ENCODE results near the gene FBXW7.

FBXW7 gene

DNA sequence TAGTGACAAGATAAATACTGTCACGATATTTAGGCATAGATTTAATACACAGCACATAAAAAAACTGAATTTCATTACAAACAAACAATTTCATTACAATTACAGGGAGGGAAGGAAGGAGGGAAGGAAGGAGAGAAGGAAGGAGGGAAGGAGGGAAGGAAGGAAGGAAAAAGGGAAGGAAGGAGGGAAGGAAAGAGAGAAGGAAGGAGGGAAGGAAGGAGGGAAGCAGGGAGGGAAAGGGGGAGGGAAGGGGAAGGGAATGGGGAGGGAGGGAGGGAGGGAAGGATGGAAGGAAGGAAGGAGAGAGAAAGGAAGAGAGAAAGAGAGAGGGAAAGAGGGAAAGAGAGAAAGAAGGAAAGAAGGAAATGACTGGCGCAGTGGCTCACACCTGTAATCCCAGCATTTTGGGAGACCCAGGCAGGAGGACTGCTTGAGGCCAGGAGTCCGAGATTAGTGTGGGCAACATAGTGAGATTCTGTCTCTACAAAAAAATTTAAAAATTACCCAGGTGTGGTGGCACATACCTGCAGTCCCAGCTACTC lies 64.6 kb downstream of the FBXW7 start:
- TF ChIP-seq ZBTB7A (IDR thresholded peaks at IDR 0.05; ENCODE audit: low read depth) = no peak

DNA sequence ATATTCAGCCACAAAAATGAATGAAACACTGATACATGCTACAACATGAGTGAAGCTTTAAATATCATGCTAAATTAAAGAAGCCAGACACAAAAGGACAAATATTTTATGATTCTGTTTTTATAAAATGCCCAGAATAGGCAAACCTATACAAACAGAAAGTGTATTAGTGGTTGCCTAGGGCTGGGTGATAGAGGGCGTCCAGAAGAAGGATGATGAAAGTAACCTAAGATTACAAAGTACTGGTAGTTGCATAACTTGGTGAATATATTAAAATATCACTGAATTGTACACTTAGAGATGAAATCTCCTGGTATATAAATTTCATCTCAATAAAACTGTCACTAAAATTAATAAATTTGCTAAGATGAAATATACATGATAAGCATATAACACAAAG lies 67.5 kb downstream of the FBXW7 start:
- TF ChIP-seq RAD21 (IDR thresholded peaks at IDR 0.05; ENCODE audit: low read depth) (no peak), TAF1 (IDR thresholded peaks at IDR 0.05; ENCODE audit: low read depth) (no peak), EP300 (IDR thresholded peaks at IDR 0.05; ENCODE audit: borderline replicate concordance) (no peak), ZBTB7A (IDR thresholded peaks at IDR 0.05; ENCODE audit: low read depth) (no peak), TCF12 (IDR thresholded peaks at IDR 0.05; ENCODE audit: low read depth) (no peak), NFIC (IDR thresholded peaks at IDR 0.05) (no peak), FOXM1 (IDR thresholded peaks at IDR 0.05; ENCODE audit: borderline replicate concordance, low read depth) (no peak), YY1 (IDR thresholded peaks at IDR 0.05; ENCODE audit: low read depth) (no peak), MAX (IDR thresholded peaks at IDR 0.05) (no peak), TEAD4 (IDR thresholded peaks at IDR 0.05) (no peak), CEBPB (IDR thresholded peaks at IDR 0.05) (no peak), EGR1 (IDR thresholded peaks at IDR 0.05) (no peak), CREB1 (IDR thresholded peaks at IDR 0.05; ENCODE audit: low read depth) (no peak)
- TF ChIP-seq, protein P1, sequence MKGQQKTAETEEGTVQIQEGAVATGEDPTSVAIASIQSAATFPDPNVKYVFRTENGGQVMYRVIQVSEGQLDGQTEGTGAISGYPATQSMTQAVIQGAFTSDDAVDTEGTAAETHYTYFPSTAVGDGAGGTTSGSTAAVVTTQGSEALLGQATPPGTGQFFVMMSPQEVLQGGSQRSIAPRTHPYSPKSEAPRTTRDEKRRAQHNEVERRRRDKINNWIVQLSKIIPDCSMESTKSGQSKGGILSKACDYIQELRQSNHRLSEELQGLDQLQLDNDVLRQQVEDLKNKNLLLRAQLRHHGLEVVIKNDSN (IDR thresholded peaks at IDR 0.05) = no peak
- TF ChIP-seq, protein P2, sequence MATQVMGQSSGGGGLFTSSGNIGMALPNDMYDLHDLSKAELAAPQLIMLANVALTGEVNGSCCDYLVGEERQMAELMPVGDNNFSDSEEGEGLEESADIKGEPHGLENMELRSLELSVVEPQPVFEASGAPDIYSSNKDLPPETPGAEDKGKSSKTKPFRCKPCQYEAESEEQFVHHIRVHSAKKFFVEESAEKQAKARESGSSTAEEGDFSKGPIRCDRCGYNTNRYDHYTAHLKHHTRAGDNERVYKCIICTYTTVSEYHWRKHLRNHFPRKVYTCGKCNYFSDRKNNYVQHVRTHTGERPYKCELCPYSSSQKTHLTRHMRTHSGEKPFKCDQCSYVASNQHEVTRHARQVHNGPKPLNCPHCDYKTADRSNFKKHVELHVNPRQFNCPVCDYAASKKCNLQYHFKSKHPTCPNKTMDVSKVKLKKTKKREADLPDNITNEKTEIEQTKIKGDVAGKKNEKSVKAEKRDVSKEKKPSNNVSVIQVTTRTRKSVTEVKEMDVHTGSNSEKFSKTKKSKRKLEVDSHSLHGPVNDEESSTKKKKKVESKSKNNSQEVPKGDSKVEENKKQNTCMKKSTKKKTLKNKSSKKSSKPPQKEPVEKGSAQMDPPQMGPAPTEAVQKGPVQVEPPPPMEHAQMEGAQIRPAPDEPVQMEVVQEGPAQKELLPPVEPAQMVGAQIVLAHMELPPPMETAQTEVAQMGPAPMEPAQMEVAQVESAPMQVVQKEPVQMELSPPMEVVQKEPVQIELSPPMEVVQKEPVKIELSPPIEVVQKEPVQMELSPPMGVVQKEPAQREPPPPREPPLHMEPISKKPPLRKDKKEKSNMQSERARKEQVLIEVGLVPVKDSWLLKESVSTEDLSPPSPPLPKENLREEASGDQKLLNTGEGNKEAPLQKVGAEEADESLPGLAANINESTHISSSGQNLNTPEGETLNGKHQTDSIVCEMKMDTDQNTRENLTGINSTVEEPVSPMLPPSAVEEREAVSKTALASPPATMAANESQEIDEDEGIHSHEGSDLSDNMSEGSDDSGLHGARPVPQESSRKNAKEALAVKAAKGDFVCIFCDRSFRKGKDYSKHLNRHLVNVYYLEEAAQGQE (IDR thresholded peaks at IDR 0.05; ENCODE audit: low read depth) = no peak

DNA sequence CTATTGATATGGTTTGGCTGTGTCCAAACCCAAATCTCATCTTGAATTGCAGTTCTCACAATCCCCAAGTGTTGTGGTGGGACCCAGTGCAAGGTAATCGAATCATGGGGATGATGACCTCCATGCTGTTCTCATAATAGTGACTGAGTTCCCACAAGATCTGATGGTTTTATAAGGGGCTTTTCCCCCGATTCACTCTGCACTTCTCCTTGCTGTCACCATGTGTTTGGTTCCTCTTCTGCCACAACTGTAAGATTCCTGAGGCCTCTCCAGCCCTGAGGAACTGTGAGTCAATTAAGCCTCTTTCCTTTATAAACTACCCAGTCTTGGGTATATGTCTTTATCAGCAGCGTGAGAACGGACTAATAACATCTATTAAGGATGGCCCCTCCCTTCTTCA lies 68.8 kb downstream of the FBXW7 start:
- TF ChIP-seq NFIC (IDR thresholded peaks at IDR 0.05) (no peak), EGR1 (IDR thresholded peaks at IDR 0.05) (no peak), ZBTB7A (IDR thresholded peaks at IDR 0.05; ENCODE audit: low read depth) (no peak), RAD21 (IDR thresholded peaks at IDR 0.05; ENCODE audit: low read depth) (no peak), FOXM1 (IDR thresholded peaks at IDR 0.05; ENCODE audit: borderline replicate concordance, low read depth) (no peak), YY1 (IDR thresholded peaks at IDR 0.05; ENCODE audit: low read depth) (no peak), EP300 (IDR thresholded peaks at IDR 0.05; ENCODE audit: borderline replicate concordance) (no peak), MAX (IDR thresholded peaks at IDR 0.05) (no peak)

DNA sequence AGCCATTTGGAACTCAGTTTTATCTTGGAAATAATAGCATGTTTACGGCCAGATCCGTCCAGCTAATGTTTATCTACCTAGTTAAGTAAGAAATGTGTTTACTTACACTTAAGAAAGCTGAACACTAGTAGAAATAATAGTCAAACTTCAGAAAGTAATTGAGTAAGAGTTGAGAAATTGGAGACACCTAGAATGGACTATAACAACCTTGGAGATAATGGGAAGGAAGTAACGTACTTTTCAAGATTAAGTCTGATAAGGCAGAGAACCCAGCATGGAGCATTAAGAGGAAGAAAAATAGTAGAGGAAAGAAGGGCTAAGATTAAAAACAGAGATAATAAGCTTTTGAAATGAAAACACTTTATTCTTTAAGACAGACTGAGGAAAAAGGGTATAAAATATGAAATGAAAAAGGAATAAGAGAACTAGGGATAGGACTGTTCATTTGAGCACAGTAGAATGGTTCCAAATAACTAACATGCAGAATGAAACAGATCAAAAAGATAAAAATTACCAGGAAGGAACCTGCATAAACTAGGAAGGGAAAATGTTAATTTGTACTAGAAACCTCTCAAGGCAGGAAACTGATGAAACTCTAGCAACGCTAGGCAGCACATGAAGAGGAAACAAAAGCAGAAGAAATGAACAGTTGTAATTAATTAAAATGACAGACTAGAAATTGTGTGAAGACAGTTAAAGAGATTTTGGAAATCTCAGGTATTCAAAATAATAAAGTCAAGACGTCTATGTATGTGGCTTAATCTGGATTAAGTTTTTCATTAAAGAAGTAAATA lies 71.7 kb downstream of the FBXW7 start:
- TF ChIP-seq FOXM1 (IDR thresholded peaks at IDR 0.05; ENCODE audit: borderline replicate concordance, low read depth) (0 out of 2 replicates have a peak, but pooled peaks have one; percentile 3), MAX (IDR thresholded peaks at IDR 0.05) (no peak)

GRCh38 chr4:152463562-152463961 lies 72.3 kb downstream of the FBXW7 start:
- TF ChIP-seq MAX (IDR thresholded peaks at IDR 0.05) = no peak
- TF ChIP-seq, protein P2 (IDR thresholded peaks at IDR 0.05; ENCODE audit: low read depth) = no peak
- TF ChIP-seq TEAD4 (IDR thresholded peaks at IDR 0.05) = no peak
- TF ChIP-seq ZBTB7A (IDR thresholded peaks at IDR 0.05; ENCODE audit: low read depth) = no peak
- TF ChIP-seq NFIC (IDR thresholded peaks at IDR 0.05) = no peak
- TF ChIP-seq YY1 (IDR thresholded peaks at IDR 0.05; ENCODE audit: low read depth) = no peak
- TF ChIP-seq CEBPB (IDR thresholded peaks at IDR 0.05) = no peak
- no peak for TF ChIP-seq EGR1 (IDR thresholded peaks at IDR 0.05)
- TF ChIP-seq FOXM1 (IDR thresholded peaks at IDR 0.05; ENCODE audit: borderline replicate concordance, low read depth) = no peak
- TF ChIP-seq TAF1 (IDR thresholded peaks at IDR 0.05; ENCODE audit: low read depth) = no peak
- TF ChIP-seq CREB1 (IDR thresholded peaks at IDR 0.05; ENCODE audit: low read depth) = no peak
- TF ChIP-seq TCF12 (IDR thresholded peaks at IDR 0.05; ENCODE audit: low read depth) = no peak
- TF ChIP-seq, protein P1 (IDR thresholded peaks at IDR 0.05) = no peak
- TF ChIP-seq RAD21 (IDR thresholded peaks at IDR 0.05; ENCODE audit: low read depth) = no peak
